CD4-positive, alpha-beta T cell treated with Interleukin-2 at 100 ng/mL for 4 hours (primary cell): ENCODE data around the gene CFAP46.
A peak's percentile ranks its signal among the peaks of the same experiment; 100 is the strongest.
"Not testable (repeated sequence)": the region's sequence is repeated elsewhere in the genome, so short reads cannot be mapped to it uniquely, and the experiment has no call there.

Experiments
- DNase-seq: peaks from one replicate; pipeline ENCODE4 v3.0.0-alpha.2; 2020; ENCODE audit warnings: low spot score

Gene CFAP46

GRCh38 chr10:132962623-132963429, 20.5 kb upstream of the CFAP46 start:
- no peak for DNase-seq

- peak; percentile 75 for DNase-seq
Observed at GRCh38 chr10:132961787-132962622, 19.6 kb upstream of the CFAP46 start.

GRCh38 chr10:132961420-132961786, 19.0 kb upstream of the CFAP46 start:
- DNase-seq = no peak

GRCh38 chr10:132960631-132961419, 18.5 kb upstream of the CFAP46 start:
- no peak for DNase-seq

- DNase-seq = no peak
Observed at GRCh38 chr10:132960071-132960472, 17.7 kb upstream of the CFAP46 start.

- DNase-seq = no peak
Observed at GRCh38 chr10:132959559-132959961, 17.2 kb upstream of the CFAP46 start.

- no peak for DNase-seq
Observed at GRCh38 chr10:132958883-132959558, 16.7 kb upstream of the CFAP46 start.

GRCh38 chr10:132957981-132958882, 15.9 kb upstream of the CFAP46 start:
- no peak for DNase-seq

GRCh38 chr10:132957131-132957530, 14.8 kb upstream of the CFAP46 start:
- no peak for DNase-seq

GRCh38 chr10:132956259-132956658, 13.9 kb upstream of the CFAP46 start:
- DNase-seq = not testable (repeated sequence)

- no peak for DNase-seq
Observed at GRCh38 chr10:132955479-132955878, 13.1 kb upstream of the CFAP46 start.

GRCh38 chr10:132953428-132953827, 11.1 kb upstream of the CFAP46 start:
- DNase-seq = no peak

- DNase-seq = no peak
Observed at GRCh38 chr10:132951926-132952325, 9.6 kb upstream of the CFAP46 start.

GRCh38 chr10:132948351-132948750, 6.0 kb upstream of the CFAP46 start:
- DNase-seq = no peak

- no peak for DNase-seq
Observed at GRCh38 chr10:132947843-132948242, 5.5 kb upstream of the CFAP46 start.

- no peak for DNase-seq
Observed at GRCh38 chr10:132946806-132947546, 4.6 kb upstream of the CFAP46 start.

- DNase-seq = no peak
Observed at GRCh38 chr10:132946311-132946710, 3.9 kb upstream of the CFAP46 start.

- DNase-seq = no peak
Observed at GRCh38 chr10:132945894-132946255, 3.5 kb upstream of the CFAP46 start.

GRCh38 chr10:132945125-132945893, 2.9 kb upstream of the CFAP46 start:
- DNase-seq = no peak
